Stimulated activated CD8-positive, alpha-beta memory T cell treated with anti-CD3 and anti-CD28 coated beads, Interleukin-2, amount 100 ng/mL, for 1 hour (primary cell): ENCODE results near the gene TRDMT1.

Experiments
- DNase-seq, 2 donors: peaks; one replicate each; pipeline ENCODE4 v3.0.0-alpha.2; 2020; ENCODE audit warnings: low read depth in 2 of 2

TRDMT1 gene

GRCh38 chr10:17231788-17232187 is 30.3 kb upstream of the TRDMT1 start:
- DNase-seq, result no peak

GRCh38 chr10:17229967-17230682 is 28.7 kb upstream of the TRDMT1 start:
- peak; percentile 77 for DNase-seq

- DNase-seq, result no peak
Observed at GRCh38 chr10:17229717-17229966, 28.2 kb upstream of the TRDMT1 start.

- peak; percentile 69 to 79 for DNase-seq
Observed at GRCh38 chr10:17229016-17229716, 27.7 kb upstream of the TRDMT1 start.

- peak; percentile 77 to 82 for DNase-seq
Observed at GRCh38 chr10:17228091-17229015, 26.9 kb upstream of the TRDMT1 start, which contains the start of gene VIM. Gene VIM (plus strand): TSS chr10:17228241. CDS start chr10:17229423, 1,182 bp downstream.

- no peak for DNase-seq
Observed at GRCh38 chr10:17227367-17228090, 26.1 kb upstream of the TRDMT1 start.

GRCh38 chr10:17226891-17227303 is 25.4 kb upstream of the TRDMT1 start:
- DNase-seq, result no peak

- no peak for DNase-seq
Observed at GRCh38 chr10:17225808-17226207, 24.3 kb upstream of the TRDMT1 start.

GRCh38 chr10:17222329-17222728 is 20.9 kb upstream of the TRDMT1 start:
- DNase-seq, result no peak

GRCh38 chr10:17220652-17221100 is 19.2 kb upstream of the TRDMT1 start:
- DNase-seq, result no peak

- no peak for DNase-seq
Observed at GRCh38 chr10:17219024-17219423, 17.6 kb upstream of the TRDMT1 start.

- DNase-seq, result no peak
Observed at GRCh38 chr10:17217631-17218232, 16.3 kb upstream of the TRDMT1 start.

GRCh38 chr10:17216901-17217395 is 15.5 kb upstream of the TRDMT1 start:
- no peak for DNase-seq

- DNase-seq, result no peak
Observed at GRCh38 chr10:17216217-17216900, 14.9 kb upstream of the TRDMT1 start.

- no peak for DNase-seq
Observed at GRCh38 chr10:17215782-17216122, 14.3 kb upstream of the TRDMT1 start.

GRCh38 chr10:17214971-17215781 is 13.7 kb upstream of the TRDMT1 start:
- no peak for DNase-seq

GRCh38 chr10:17214526-17214925 is 13.1 kb upstream of the TRDMT1 start:
- DNase-seq, result no peak

- no peak for DNase-seq
Observed at GRCh38 chr10:17213646-17214349, 12.3 kb upstream of the TRDMT1 start.

GRCh38 chr10:17212802-17213221 is 11.3 kb upstream of the TRDMT1 start:
- no peak for DNase-seq
